ENCODE data around the gene NPAS3. TPM values are rescaled to one million over a fixed set of nuclear protein-coding genes. Genes with fewer than 3 reads are reported as not detected.

The NPAS3 gene
- total and polyA plus RNA-seq, 2 of the 8 experiments (the other 6 are each of a cell fraction or from before 2014, with no cell fraction given): 0.11 to 0.60 TPM

DNA sequence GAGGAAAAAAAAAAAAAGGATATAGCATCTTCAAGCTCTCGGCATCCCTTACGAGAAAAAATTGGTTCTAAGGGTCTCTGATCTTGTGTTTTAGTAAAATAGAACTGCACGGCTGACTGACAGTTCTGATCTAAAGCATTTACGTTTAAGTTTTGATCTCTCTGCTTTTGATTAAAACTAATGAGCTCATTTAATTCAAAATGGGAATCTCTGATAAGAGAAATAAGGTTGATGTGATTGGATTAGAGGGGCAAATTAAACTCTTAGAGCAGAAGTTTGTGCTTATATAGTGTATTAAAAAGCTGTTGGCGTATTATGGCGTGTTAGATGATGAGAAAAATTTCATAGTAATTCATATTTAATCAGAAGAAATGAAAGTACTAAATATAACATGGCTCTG lies 794.6 kb downstream of the NPAS3 start:
- Histone ChIP-seq H3K9ac (replicated peaks in 1 of 4; ENCODE audit: extremely low read depth in 1 of 4, low read depth in 3 of 4, low read length in 3 of 4) (no peak overlapping the region), H3K27ac (ENCODE audit: low read depth, low read length) (no peak overlapping the region), H3K4me1 (replicated peaks in 1 of 4; ENCODE audit: control insufficient read depth in 3 of 4, insufficient read depth in 4 of 4, low read length in 3 of 4) (peaks cover 0 to 9% (median 3%) of the 10 kb centered on the region in 4 experiments; a peak in 1 of 7 replicates), H3K23me2 (ENCODE audit: low read depth, low read length) (no peaks in the 10 kb centered on the region), H2BK20ac (ENCODE audit: low read length) (no peak overlapping the region), H3K23ac (ENCODE audit: insufficient read length) (no peak overlapping the region), H3K9me3 (ENCODE audit: insufficient read depth in 2 of 2, low read depth in 1 of 2, low read length in 1 of 2) (no peaks in the 10 kb centered on the region), H3K4me3 (ENCODE audit: extremely low read depth in 1 of 4, insufficient read depth in 2 of 4, low read depth in 3 of 4, low read length in 4 of 4) (no peak overlapping the region), H2BK120ac (replicated peaks; ENCODE audit: low read depth, low read length) (no peak overlapping the region), H2AFZ (ENCODE audit: low read length) (no peak overlapping the region), H4K8ac (ENCODE audit: extremely low read depth, insufficient read depth, low read length) (no peak overlapping the region), H4K20me1 (replicated peaks in 1 of 2; ENCODE audit: control insufficient read depth in 1 of 2, insufficient read depth in 2 of 2, low read length in 2 of 2) (no peaks in the 10 kb centered on the region), H3K4me2 (ENCODE audit: insufficient read depth in 1 of 2, low read depth in 2 of 2, low read length in 2 of 2) (no peak overlapping the region), H3K18ac (ENCODE audit: extremely low read depth, low read length) (no peak overlapping the region), H3K79me2 (ENCODE audit: control insufficient read depth in 1 of 2, insufficient read depth in 2 of 2, low read length in 2 of 2) (no peaks in the 10 kb centered on the region), H2AK5ac (ENCODE audit: low read depth, low read length) (no peak overlapping the region), H4K91ac (replicated peaks; ENCODE audit: insufficient read length, low read length) (no peak overlapping the region), H3K14ac (ENCODE audit: insufficient read length) (no peak overlapping the region), H4K5ac (ENCODE audit: insufficient read length, low read depth, low read length) (no peak overlapping the region), H3K56ac (replicated peaks; ENCODE audit: insufficient read length, low read depth, low read length) (no peak overlapping the region), H2BK5ac (ENCODE audit: low read depth, low read length) (no peak overlapping the region), H3K79me1 (ENCODE audit: low read depth, low read length) (no peaks in the 10 kb centered on the region), H2BK15ac (ENCODE audit: low read length) (no peak overlapping the region), H2BK12ac (ENCODE audit: low read depth, low read length) (no peak overlapping the region), H3K4ac (replicated peaks; ENCODE audit: insufficient read length, low read depth, low read length) (no peak overlapping the region), H3K36me3 (ENCODE audit: control insufficient read depth in 2 of 4, insufficient read depth in 4 of 4, low read length in 3 of 4) (no peaks in the 10 kb centered on the region), H3K27me3 (replicated peaks in 1 of 4; ENCODE audit: control insufficient read depth in 3 of 4, extremely low read depth in 1 of 4, insufficient read depth in 3 of 4, low read length in 3 of 4) (no peaks in the 10 kb centered on the region)
- FAIRE-seq (no peak), DNase-seq (ENCODE audit: low read depth in 1 of 2, low spot score in 2 of 2) (no peak)
- POLR2A ChIA-PET (ENCODE audit: partially characterized antibody): no interaction called here
- 93% methylated on average over 6 of the region's 6 CpGs; no CpG with 5 or more reads in 1 of the 2 experiments for WGBS, 2 experiments (ENCODE audit: extremely low coverage in 1 of 2, insufficient coverage in 1 of 2, insufficient read length in 1 of 2, insufficient replicate concordance in 2 of 2, low coverage in 1 of 2, low lambda C conversion rate in 2 of 2, missing lambda C conversion rate in 1 of 2)
- CTCF ChIA-PET (ENCODE audit: partially characterized antibody): interaction anchor here (0.6 kb wide), 2 partner anchors 257 to 1144 kb away, joined by 3 to 4 read pairs; no protein-coding TSS in a partner anchor
- TF ChIP-seq EGR1 (IDR thresholded peaks at IDR 0.05; ENCODE audit: borderline replicate concordance, low read depth, low read length) (no peak), TEAD4 (IDR thresholded peaks at IDR 0.05; ENCODE audit: low read depth, low read length) (no peak), BCL11A (IDR thresholded peaks at IDR 0.05; ENCODE audit: low read depth in 2 of 2, low read length in 2 of 2) (no peak), CREB1 (IDR thresholded peaks at IDR 0.05) (no peak), ASH2L (IDR thresholded peaks at IDR 0.05; ENCODE audit: low read length) (no peak), SRF (IDR thresholded peaks at IDR 0.05; ENCODE audit: low read depth, low read length) (no peak), MAFK (IDR thresholded peaks at IDR 0.05; ENCODE audit: low read depth, low read length) (no peak), YY1 (IDR thresholded peaks at IDR 0.05; ENCODE audit: low read depth, low read length) (no peak)
- TF ChIP-seq, protein P1, sequence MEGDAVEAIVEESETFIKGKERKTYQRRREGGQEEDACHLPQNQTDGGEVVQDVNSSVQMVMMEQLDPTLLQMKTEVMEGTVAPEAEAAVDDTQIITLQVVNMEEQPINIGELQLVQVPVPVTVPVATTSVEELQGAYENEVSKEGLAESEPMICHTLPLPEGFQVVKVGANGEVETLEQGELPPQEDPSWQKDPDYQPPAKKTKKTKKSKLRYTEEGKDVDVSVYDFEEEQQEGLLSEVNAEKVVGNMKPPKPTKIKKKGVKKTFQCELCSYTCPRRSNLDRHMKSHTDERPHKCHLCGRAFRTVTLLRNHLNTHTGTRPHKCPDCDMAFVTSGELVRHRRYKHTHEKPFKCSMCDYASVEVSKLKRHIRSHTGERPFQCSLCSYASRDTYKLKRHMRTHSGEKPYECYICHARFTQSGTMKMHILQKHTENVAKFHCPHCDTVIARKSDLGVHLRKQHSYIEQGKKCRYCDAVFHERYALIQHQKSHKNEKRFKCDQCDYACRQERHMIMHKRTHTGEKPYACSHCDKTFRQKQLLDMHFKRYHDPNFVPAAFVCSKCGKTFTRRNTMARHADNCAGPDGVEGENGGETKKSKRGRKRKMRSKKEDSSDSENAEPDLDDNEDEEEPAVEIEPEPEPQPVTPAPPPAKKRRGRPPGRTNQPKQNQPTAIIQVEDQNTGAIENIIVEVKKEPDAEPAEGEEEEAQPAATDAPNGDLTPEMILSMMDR (IDR thresholded peaks at IDR 0.05; ENCODE audit: control extremely low read depth in 1 of 3, insufficient read depth in 1 of 3, low read depth in 1 of 3, low read length in 3 of 3): no peak
- TF ChIP-seq, protein P2, sequence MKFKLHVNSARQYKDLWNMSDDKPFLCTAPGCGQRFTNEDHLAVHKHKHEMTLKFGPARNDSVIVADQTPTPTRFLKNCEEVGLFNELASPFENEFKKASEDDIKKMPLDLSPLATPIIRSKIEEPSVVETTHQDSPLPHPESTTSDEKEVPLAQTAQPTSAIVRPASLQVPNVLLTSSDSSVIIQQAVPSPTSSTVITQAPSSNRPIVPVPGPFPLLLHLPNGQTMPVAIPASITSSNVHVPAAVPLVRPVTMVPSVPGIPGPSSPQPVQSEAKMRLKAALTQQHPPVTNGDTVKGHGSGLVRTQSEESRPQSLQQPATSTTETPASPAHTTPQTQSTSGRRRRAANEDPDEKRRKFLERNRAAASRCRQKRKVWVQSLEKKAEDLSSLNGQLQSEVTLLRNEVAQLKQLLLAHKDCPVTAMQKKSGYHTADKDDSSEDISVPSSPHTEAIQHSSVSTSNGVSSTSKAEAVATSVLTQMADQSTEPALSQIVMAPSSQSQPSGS (IDR thresholded peaks at IDR 0.05; ENCODE audit: low read length): no peak

Data from H1 (cell line).